DOHH2 (cell line): Measurements from ENCODE around the gene HIVEP3.

Experiments
- H3F3A ChIP-seq: fragments of 200-600 bp; sonication (generic), shearing (Covaris generic); 2 replicates; pipeline ENCODE4 v1.6.0; 2016; ENCODE audit warnings: antibody characterized with exemption, mild to moderate bottlenecking; ENCODE audit not compliant: control insufficient read depth, insufficient read depth
- H3K27ac ChIP-seq: fragments of 200-600 bp; sonication (generic); 2 replicates; pipeline ENCODE4 v1.5.1; 2014; ENCODE audit warnings: low read depth, mild to moderate bottlenecking, low read length, moderate library complexity
- H3K27me3 ChIP-seq: fragments of 200-600 bp; sonication (generic); 2 replicates; pipeline ENCODE4 v1.6.1; 2014; ENCODE audit warnings: mild to moderate bottlenecking, low read length, mixed read lengths; ENCODE audit not compliant: control insufficient read depth
- H3K36me3 ChIP-seq: fragments of 200-600 bp; sonication (generic); 2 replicates; pipeline ENCODE4 v1.6.1; 2014; ENCODE audit warnings: mild to moderate bottlenecking, low read length, moderate library complexity, mixed read lengths; ENCODE audit not compliant: control insufficient read depth
- H3K4me1 ChIP-seq: fragments of 200-600 bp; sonication (generic); 2 replicates; pipeline ENCODE4 v1.6.1; 2014; ENCODE audit warnings: mild to moderate bottlenecking, low read length, mixed read lengths; ENCODE audit not compliant: control insufficient read depth
- H3K4me2 ChIP-seq: fragments of 200-600 bp; sonication (generic); 2 replicates; pipeline ENCODE4 v1.6.0; 2014; ENCODE audit warnings: mild to moderate bottlenecking, low read length, moderate library complexity
- H3K4me3 ChIP-seq: fragments of 200-600 bp; sonication (generic); 2 replicates; pipeline ENCODE4 v1.5.1; 2014; ENCODE audit warnings: mild to moderate bottlenecking, low read length, mixed read lengths
- H3K79me2 ChIP-seq: fragments of 200-600 bp; sonication (generic); 2 replicates; pipeline ENCODE4 v1.6.1; 2014; ENCODE audit warnings: mild to moderate bottlenecking, low read length, mixed read lengths; ENCODE audit not compliant: control insufficient read depth
- H3K9me2 ChIP-seq: fragments of 200-600 bp; sonication (generic); replicated peaks from 2 replicates; pipeline ENCODE4 v1.6.1; 2014; ENCODE audit warnings: mild to moderate bottlenecking, low read length, mixed read lengths; ENCODE audit not compliant: control insufficient read depth
- H3K9me3 ChIP-seq: fragments of 200-600 bp; sonication (generic); 2 replicates; pipeline ENCODE4 v1.6.1; 2014; ENCODE audit warnings: antibody characterized with exemption, low read length, mixed read lengths; ENCODE audit not compliant: control insufficient read depth, insufficient read depth
- H4K20me1 ChIP-seq: fragments of 200-600 bp; sonication (generic); 2 replicates; pipeline ENCODE4 v1.6.0; 2014; ENCODE audit warnings: low read depth, mild to moderate bottlenecking, antibody characterized with exemption, low read length, moderate library complexity; ENCODE audit not compliant: control insufficient read depth, insufficient read depth
- CTCF ChIP-seq: fragments of 200-600 bp; sonication (generic); IDR thresholded peaks from one replicate; pipeline ENCODE4 v1.5.1; 2014; ENCODE audit warnings: antibody characterized with exemption, mild to moderate bottlenecking, low read depth, low read length; ENCODE audit not compliant: poor library complexity, severe bottlenecking
- EZH2phosphoT487 ChIP-seq: fragments of 200-600 bp; sonication (generic); IDR thresholded peaks from 2 replicates; pipeline ENCODE4 v1.6.1; 2017; ENCODE audit warnings: borderline replicate concordance, mild to moderate bottlenecking, antibody characterized with exemption, low read length, moderate library complexity, mixed read lengths

HIVEP3 gene

GRCh38 chr1:41919131-41919530 is 409 bp upstream of the HIVEP3 start:
- Histone ChIP-seq H3F3A (no peaks in the 10 kb centered on the region), H3K27me3 (no peaks in the 10 kb centered on the region), H4K20me1 (no peaks in the 10 kb centered on the region), H3K4me1 (no peaks in the 10 kb centered on the region), H3K4me2 (no peak overlapping the region), H3K27ac (no peak overlapping the region), H3K9me3 (no peaks in the 10 kb centered on the region), H3K36me3 (no peaks in the 10 kb centered on the region), H3K4me3 (no peak overlapping the region), H3K9me2 (no peaks in the 10 kb centered on the region), H3K79me2 (no peaks in the 10 kb centered on the region)
- no peak for TF ChIP-seq EZH2phosphoT487
- no peak for TF ChIP-seq CTCF

GRCh38 chr1:41917835-41918449 is 780 bp downstream of the HIVEP3 start:
- H3K36me3 ChIP-seq = no peaks in the 10 kb centered on the region
- H3K4me3 ChIP-seq = no peak overlapping the region
- no peaks in the 10 kb centered on the region for H3K27me3 ChIP-seq
- H3K4me2 ChIP-seq = no peak overlapping the region
- H3K4me1 ChIP-seq = no peaks in the 10 kb centered on the region
- H4K20me1 ChIP-seq = no peaks in the 10 kb centered on the region
- no peaks in the 10 kb centered on the region for H3F3A ChIP-seq
- no peak overlapping the region for H3K27ac ChIP-seq
- TF ChIP-seq EZH2phosphoT487 = no peak
- TF ChIP-seq CTCF = no peak
- no peaks in the 10 kb centered on the region for H3K9me3 ChIP-seq
- H3K9me2 ChIP-seq = no peaks in the 10 kb centered on the region
- H3K79me2 ChIP-seq = no peaks in the 10 kb centered on the region

GRCh38 chr1:41917076-41917475 is 1.6 kb downstream of the HIVEP3 start:
- Histone ChIP-seq H3K36me3 (no peaks in the 10 kb centered on the region), H3K27me3 (no peaks in the 10 kb centered on the region), H3K9me2 (no peaks in the 10 kb centered on the region), H3K4me2 (no peak overlapping the region), H3K4me3 (no peak overlapping the region), H3K9me3 (no peaks in the 10 kb centered on the region), H3K27ac (no peak overlapping the region), H4K20me1 (no peaks in the 10 kb centered on the region), H3F3A (no peaks in the 10 kb centered on the region), H3K4me1 (no peaks in the 10 kb centered on the region), H3K79me2 (no peaks in the 10 kb centered on the region)
- TF ChIP-seq EZH2phosphoT487 (no peak), CTCF (no peak)
